Measurements from ENCODE around the gene MYMK.

MYMK gene

GRCh38 chr9:133557581-133557980 is 32.8 kb upstream of the MYMK start:
- DNase-seq: no peak

GRCh38 chr9:133556354-133556753 is 31.6 kb upstream of the MYMK start:
- DNase-seq: no peak

- no peak for DNase-seq
Observed at GRCh38 chr9:133554729-133555128, 30.0 kb upstream of the MYMK start.

GRCh38 chr9:133553973-133554713 is 29.4 kb upstream of the MYMK start:
- no peak for DNase-seq

- DNase-seq: no peak
Observed at GRCh38 chr9:133553123-133553522, 28.4 kb upstream of the MYMK start.

GRCh38 chr9:133552236-133552635 is 27.5 kb upstream of the MYMK start:
- no peak for DNase-seq

GRCh38 chr9:133551446-133551845 is 26.7 kb upstream of the MYMK start:
- DNase-seq: no peak

- no peak for DNase-seq
Observed at GRCh38 chr9:133547116-133547515, 22.4 kb upstream of the MYMK start.

- no peak for DNase-seq
Observed at GRCh38 chr9:133546287-133546680, 21.5 kb upstream of the MYMK start.

GRCh38 chr9:133545494-133546286 is 20.9 kb upstream of the MYMK start:
- DNase-seq: no peak

GRCh38 chr9:133543772-133544467 is 19.2 kb upstream of the MYMK start:
- no peak for DNase-seq

- no peak for DNase-seq
Observed at GRCh38 chr9:133542002-133542401, 17.2 kb upstream of the MYMK start.

- no peak for DNase-seq
Observed at GRCh38 chr9:133540698-133541025, 15.9 kb upstream of the MYMK start.

GRCh38 chr9:133539991-133540697 is 15.4 kb upstream of the MYMK start:
- DNase-seq: no peak

GRCh38 chr9:133538851-133539833 is 14.4 kb upstream of the MYMK start:
- DNase-seq: no peak

- DNase-seq: no peak
Observed at GRCh38 chr9:133538176-133538575, 13.4 kb upstream of the MYMK start.

GRCh38 chr9:133537257-133537656 is 12.5 kb upstream of the MYMK start:
- no peak for DNase-seq

- DNase-seq: no peak
Observed at GRCh38 chr9:133536536-133536935, 11.8 kb upstream of the MYMK start.

- no peak for DNase-seq
Observed at GRCh38 chr9:133536080-133536479, 11.3 kb upstream of the MYMK start.

GRCh38 chr9:133535306-133535877 is 10.6 kb upstream of the MYMK start:
- DNase-seq: no peak

Measured in right hindlimb (tissue), 1 donor.